Left hindlimb (tissue), 1 donor: ENCODE results near the gene SUPT4H1.

Source experiments
- DNase-seq: peaks from one replicate; pipeline ENCODE4 v3.0.0-alpha.2; 2018

The SUPT4H1 gene

DNA sequence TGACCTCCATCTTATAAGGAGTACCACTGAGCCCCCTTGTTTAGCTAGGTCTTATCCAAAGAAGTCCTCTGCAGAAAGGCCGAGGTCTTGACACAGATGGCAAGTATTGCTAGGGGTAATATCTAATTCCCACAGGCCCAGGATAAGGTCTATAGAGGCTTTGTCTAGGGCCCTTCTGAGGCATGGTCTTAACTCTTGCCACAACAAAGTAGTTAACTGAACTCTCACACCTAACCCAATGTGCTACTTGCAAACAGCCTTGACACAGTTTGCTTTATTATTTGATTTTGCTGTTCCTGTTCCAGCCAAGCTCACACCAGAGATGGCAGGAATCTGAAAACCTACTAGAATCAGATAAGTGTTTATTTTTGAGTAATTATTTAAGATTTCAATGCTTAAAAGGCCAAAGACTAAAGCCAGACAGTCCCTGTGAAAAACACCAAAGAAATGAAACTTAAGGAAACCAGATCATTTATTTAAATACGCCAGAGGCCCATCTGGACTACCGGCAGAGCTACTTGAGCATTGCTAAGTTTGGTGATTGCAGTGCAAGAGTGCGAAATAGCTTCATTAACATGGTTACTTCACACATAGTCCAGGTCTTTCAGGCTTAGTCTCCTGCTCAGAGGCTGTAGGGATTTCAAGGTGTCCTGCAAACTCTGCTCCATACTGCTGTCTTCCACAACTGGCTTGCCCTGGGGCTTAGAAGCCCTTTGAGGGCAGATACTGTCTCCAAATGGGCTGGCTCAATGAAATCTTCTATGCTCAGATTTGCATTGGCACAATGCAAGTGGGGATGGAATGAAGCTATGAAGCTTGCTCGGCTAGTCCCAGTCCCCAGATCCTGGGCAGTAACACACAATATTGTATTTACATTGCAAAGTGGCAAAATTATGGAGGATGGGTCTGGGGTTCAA lies 28.5 kb upstream of the SUPT4H1 start:
- DNase-seq = no peak

- no peak for DNase-seq
Measured at GRCh38 chr17:58379511-58379824, 27.5 kb upstream of the SUPT4H1 start.

GRCh38 chr17:58378733-58379510 lies 26.9 kb upstream of the SUPT4H1 start:
- DNase-seq = no peak

GRCh38 chr17:58377661-58378060 lies 25.7 kb upstream of the SUPT4H1 start:
- DNase-seq = no peak

- no peak for DNase-seq
Measured at GRCh38 chr17:58377093-58377601, 25.1 kb upstream of the SUPT4H1 start.

DNA sequence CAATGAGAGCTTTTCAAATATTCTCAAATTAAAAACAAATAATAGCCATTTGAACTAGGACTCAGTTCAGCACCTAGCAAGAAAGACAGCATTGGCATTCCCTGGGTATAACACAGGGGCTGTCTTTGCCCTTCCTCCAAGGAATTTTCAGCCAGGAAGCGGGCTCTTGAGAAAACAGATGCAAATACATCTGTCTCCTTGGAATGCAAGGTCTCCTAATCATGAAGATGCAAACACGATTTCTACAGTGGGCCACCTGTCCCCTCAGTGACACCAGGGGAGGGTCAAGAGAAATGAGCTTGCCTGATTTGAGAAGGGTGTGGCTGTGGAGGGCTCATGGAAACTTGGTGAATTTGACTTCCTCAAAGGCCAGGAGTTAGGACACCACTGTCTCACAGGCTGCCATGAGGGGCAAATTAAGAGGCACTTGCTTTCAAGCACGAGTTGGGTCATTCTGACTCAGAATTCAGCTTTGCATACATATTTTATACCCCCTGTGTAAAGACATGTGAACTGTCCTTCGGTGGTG lies 24.5 kb upstream of the SUPT4H1 start:
- no peak for DNase-seq

DNA sequence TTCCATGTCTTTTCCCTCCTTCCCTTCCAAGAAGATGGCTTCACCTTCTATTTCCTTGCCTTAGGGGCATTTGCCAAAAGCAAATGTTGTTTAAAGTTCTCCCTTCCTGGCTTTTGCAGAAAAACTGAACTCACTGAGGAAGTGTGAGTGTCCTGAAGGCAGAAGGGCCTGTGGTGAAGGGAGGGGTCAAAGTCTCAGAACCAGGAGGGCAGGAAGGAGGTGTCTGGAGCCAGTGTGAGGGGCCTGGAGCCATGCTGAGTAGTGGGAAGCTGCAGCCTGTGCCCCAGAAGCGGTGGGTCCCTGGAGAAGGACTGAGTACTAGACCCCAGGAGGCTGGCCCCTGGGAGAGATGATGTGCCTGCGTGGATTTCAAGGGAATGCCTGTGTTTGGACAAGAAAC lies 23.8 kb upstream of the SUPT4H1 start:
- no peak for DNase-seq

DNA sequence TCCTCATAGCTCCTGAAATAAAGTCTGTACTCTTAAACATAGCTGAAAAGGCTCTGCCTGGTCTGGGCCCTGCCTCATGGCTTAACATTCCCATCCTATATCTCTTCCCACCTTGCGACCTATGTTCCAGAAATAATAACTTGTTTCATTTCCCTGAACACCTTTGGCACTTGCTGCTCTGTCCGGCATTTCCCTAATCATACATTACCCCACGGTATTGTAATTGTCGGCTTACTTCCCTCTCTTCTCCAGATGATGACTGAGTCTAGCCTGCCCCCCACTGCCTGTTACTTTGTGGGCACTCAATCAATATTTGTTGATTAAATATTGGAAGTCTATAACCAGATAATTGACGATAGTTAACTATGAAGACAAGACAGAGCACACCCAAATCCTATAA lies 23.3 kb upstream of the SUPT4H1 start:
- no peak for DNase-seq

DNA sequence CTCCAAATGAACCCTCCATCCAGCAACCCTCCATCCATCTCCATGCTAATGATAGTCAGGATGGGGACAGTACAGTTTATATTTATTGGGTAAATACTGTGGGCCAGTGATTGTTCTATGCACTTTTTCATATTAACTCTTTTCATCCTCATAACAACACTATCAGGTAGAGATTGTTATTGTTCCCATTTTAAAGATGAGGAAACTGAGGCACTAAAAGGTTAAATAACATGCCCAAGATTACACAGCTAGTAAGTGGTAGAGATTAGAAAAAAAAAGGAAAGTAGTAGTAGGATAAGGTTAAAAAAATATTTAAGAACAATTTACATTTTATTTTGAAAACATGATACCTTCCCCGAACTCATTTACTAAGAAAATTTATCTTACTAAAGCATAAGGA lies 21.9 kb upstream of the SUPT4H1 start:
- no peak for DNase-seq

- no peak for DNase-seq
Measured at GRCh38 chr17:58373003-58373402, 21.0 kb upstream of the SUPT4H1 start.

DNA sequence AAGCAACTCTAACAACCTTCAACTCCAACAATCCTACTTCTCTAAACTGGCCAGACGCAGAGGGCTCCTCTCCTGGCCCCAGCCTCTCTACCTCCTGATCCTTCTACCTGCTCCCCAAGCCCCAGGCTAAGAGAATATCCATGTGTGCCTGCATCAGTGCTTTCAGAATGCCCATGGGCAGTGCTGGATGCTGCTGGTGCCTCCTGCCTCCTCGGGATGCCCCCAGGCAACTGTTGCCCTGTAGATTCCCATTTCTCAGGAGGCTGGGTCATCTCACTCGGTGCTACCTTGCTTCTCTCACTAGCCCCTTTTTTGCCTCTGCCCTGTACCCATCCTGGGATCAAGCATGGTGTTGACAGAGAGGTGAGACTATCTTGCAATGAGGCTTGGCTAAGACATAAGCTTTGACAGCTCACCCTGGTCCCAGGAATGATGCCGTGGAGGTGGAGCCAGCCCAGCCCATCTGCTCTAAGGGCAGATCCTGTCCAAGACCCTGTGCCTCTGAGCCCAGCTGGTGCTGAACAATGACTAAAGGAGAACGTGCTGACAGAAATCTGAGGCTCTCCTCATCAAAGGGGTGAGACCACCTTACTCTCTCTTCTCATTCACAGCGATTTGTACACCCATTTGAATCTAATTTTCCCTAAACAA lies 19.4 kb upstream of the SUPT4H1 start:
- no peak for DNase-seq

GRCh38 chr17:58370716-58371115 lies 18.7 kb upstream of the SUPT4H1 start:
- no peak for DNase-seq

GRCh38 chr17:58370309-58370708 lies 18.3 kb upstream of the SUPT4H1 start:
- no peak for DNase-seq

DNA sequence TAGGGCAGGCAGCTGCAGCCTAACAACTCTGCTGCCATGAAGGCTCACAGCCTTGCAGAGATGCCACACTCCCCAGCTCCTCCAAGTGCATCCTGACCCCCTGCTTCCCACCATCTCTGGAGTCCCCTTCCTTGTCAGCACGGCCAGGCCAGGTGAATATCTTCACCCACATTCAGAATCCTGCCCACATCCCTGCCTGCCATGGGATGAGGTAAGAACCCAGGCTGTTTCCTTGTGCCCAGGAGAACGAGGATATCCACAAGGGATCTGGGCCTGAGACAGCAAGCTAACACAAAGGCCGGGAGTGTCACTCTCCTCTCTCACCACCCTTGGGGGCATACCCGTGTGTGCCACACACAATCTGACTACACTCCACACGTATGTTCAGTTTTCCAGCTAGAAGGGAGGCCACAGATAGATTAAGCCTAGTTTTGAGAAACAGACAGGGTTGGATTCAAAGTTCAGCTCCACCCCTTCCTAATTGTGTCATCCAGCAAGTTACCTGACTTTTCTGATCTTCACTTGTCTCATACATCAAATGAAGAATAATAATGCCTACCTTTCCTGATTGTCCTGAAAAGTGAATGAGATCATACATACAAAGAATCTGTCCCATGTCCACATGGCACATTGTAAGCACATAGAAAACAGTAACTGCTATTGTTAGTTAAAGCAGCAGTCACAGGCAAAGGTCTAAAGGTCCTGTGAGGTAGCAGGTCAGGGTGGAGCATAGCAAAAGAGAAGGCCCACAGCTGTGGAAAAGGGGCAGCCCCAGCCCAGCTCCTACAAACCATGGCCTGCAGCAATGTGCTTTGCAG lies 17.4 kb upstream of the SUPT4H1 start:
- DNase-seq = no peak

DNA sequence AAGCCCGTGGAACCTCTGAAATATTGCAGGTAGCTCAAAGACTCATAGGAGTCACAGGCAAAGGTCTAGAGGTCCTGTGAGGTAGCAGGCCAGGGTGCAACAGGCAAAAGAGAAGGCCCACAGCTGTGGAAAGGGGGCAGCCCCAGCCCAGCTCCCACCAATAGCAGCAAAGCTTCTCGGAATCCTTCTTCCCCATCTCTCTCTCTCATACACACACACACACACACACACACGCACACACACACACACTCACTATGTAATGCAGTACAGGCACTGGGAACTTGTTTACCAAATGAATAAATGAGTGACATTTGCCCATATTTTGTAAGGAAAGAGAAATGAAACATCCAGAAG lies 16.8 kb upstream of the SUPT4H1 start:
- DNase-seq = no peak

GRCh38 chr17:58367461-58367860 lies 15.5 kb upstream of the SUPT4H1 start:
- no peak for DNase-seq

DNA sequence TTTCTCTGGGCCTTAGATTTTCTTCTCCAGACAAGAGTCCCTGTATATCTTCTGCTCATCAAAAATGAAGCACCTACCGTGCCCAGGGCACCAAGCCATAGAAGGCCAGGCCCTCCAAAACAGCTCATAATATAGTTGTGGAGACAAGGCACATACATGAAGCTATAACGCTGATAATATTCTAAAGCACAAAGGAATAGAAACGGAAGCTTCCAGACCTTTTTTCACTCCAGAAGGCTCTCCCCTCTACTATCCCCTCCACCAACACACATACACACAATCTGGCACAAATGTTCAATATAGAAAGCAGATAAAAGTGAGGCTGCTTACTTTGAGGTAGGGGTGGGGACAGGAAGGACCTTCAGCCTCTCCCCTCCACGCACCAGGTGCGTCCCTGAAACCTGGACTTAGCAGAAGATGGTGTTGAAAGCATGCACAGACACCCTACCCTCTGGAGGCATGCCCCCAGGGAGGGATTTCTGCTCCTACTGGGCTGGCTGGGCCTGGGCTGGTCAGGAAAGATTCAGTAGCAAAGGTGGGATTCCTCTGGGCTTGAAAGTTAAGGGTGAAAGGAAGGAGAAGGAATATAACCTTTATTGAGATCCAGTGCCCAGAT lies 14.1 kb upstream of the SUPT4H1 start:
- no peak for DNase-seq

GRCh38 chr17:58365185-58365979 lies 13.4 kb upstream of the SUPT4H1 start:
- no peak for DNase-seq

GRCh38 chr17:58364270-58364942 lies 12.4 kb upstream of the SUPT4H1 start:
- DNase-seq = no peak

DNA sequence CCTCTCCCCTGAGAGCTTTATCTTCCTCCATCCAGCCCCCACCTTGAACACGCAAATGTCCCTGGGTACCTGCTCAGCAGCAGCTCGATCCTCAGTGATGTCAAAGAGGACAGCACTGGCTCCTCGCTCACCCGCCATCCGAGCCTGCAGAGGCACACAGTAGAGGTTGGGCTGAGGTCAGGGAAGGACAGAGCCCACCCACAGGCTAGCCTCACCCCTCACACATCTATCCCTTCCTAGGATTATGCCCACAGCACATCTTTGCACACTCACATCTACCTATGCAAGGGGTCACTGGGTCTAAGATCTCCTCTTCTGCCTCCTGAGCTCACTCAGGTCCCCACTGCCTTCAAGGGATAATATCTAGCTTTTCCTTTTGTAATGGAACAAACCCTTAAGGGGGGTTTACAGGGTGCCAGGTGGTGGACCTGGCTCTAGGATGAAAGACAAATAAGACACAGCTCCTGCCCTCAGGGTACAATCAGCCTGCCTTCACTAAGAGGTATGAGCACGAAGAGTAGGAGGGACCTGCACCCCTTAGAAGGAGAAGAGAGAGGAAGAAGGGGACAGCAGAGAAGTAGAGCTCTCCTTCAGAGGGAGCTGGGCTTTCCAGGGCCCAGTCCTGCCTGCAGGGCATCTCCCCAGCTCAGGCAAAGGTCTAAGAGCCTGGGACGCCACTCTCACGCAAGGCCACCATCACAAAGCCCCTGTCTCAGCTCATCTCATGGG lies 11.6 kb upstream of the SUPT4H1 start:
- no peak for DNase-seq
